Left lung (tissue), 10 donors: ENCODE results near the gene SEC63. TPM values are rescaled to one million over a fixed set of nuclear protein-coding genes. Genes with fewer than 3 reads are reported as not detected.
"Not testable (repeated sequence)": the region's sequence is repeated elsewhere in the genome, so short reads cannot be mapped to it uniquely, and the experiment has no call there.

Experiments used
- ATAC-seq: fragments of 200-7000 bp; cut with Tn5 transposase; one replicate; pipeline ENCODE4 v1.9.1; 2020; ENCODE audit warnings: moderate library complexity
- DNase-seq, 4 donors: peaks; one replicate each; pipeline ENCODE4 v3.0.0-alpha.2; 2013 to 2020
- H3K27ac ChIP-seq, 2 donors: fragments of 200-600 bp; sonication (generic) in 1 of 2; one replicate each; pipeline versions ENCODE4 v1.5.0 to v1.8.0; 2020 to 2021
- H3K27me3 ChIP-seq, 2 donors: fragments of 200-600 bp; sonication (generic) in 1 of 2; one replicate each; pipeline versions ENCODE4 v1.5.0 to v1.8.0; 2020 to 2021
- H3K36me3 ChIP-seq, 2 donors: fragments of 200-600 bp; sonication (generic) in 1 of 2; one replicate each; pipeline versions ENCODE4 v1.5.0 to v1.8.0; 2020 to 2021
- H3K4me1 ChIP-seq, 2 donors: fragments of 200-600 bp; one replicate each; pipeline ENCODE4 v1.8.0; 2021
- H3K4me3 ChIP-seq, 2 donors: fragments of 200-600 bp; sonication (generic) in 1 of 2; one replicate each; pipeline versions ENCODE4 v1.5.0 to v1.8.0; 2020 to 2021; ENCODE audit warnings: mild to moderate bottlenecking in 1 of 2
- H3K9me3 ChIP-seq, 2 donors: fragments of 200-600 bp; sonication (generic) in 1 of 2; one replicate each; pipeline versions ENCODE4 v1.5.0 to v1.8.0; 2020 to 2021
- intact Hi-C, 2 donors: fragments of 100-400 bp; cut with DNase I; formaldehyde crosslinking; loops; one replicate each; pipeline versions ENCODE4 v1.11.2 to v1.14.2; 2022
- polyA plus RNA-seq, 6 donors: library from polyadenylated mRNA; unstranded; fragments of 120-200 nt; gene quantifications; one replicate each; pipeline ENCODE4 v1.2.1, GENCODE V29; 2013; ENCODE audit not compliant: insufficient read length in 6 of 6
- total RNA-seq, 2 donors: library from RNA; stranded (reverse); fragmentation: NEBNext Ultra II Directional; extraction: Animal tissue kit (Norgen Biotek cat#: 25700); gene quantifications; one replicate each; pipeline ENCODE4 v1.2.1, GENCODE V29; 2021
- TF ChIP-seq, protein P1 (sequence below), 2 donors: fragments of 200-600 bp; sonication (generic) in 1 of 2; IDR thresholded peaks; one replicate each; pipeline versions ENCODE4 v1.5.0 to v1.8.0; 2021; ENCODE audit warnings: antibody characterized with exemption in 2 of 2
- donor health status: DM: no; HTN: yes; CAD: no.
- donor health status: DM: no; HTN: no; CAD: no.

The SEC63 gene
- total and polyA plus RNA-seq, 8 donors: 94.4 to 131 (median 111) TPM

DNA sequence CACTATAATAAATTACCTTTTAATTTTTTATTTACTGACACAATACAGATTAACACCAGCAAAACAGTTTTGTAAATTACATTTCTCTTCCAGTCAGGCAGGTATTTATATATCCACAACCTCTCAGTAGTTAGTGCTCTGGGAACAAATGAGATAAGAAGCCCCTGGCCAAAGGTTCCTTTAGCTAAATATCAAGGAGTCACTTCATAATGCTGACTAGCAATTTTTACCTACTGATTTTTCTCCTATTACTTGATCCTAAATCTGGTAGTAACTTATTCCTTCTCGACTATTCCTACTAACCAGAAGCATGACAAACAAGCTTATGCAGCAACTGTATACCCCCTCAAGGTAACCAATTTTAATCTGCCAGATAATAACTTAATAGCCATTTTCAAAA, 46.3 kb downstream of the SEC63 start:
- intact Hi-C loops: no loop called here
- H3K36me3 ChIP-seq: peaks cover 0 to 73% of the 10 kb centered on the region in 2 donors
- no peak for DNase-seq
- no peaks in the 10 kb centered on the region for H3K4me1 ChIP-seq
- H3K9me3 ChIP-seq: no peaks in the 10 kb centered on the region
- no peak overlapping the region for H3K4me3 ChIP-seq
- H3K27ac ChIP-seq: no peak overlapping the region
- no peaks in the 10 kb centered on the region for H3K27me3 ChIP-seq
- TF ChIP-seq, protein P1, sequence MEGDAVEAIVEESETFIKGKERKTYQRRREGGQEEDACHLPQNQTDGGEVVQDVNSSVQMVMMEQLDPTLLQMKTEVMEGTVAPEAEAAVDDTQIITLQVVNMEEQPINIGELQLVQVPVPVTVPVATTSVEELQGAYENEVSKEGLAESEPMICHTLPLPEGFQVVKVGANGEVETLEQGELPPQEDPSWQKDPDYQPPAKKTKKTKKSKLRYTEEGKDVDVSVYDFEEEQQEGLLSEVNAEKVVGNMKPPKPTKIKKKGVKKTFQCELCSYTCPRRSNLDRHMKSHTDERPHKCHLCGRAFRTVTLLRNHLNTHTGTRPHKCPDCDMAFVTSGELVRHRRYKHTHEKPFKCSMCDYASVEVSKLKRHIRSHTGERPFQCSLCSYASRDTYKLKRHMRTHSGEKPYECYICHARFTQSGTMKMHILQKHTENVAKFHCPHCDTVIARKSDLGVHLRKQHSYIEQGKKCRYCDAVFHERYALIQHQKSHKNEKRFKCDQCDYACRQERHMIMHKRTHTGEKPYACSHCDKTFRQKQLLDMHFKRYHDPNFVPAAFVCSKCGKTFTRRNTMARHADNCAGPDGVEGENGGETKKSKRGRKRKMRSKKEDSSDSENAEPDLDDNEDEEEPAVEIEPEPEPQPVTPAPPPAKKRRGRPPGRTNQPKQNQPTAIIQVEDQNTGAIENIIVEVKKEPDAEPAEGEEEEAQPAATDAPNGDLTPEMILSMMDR (IDR thresholded peaks at IDR 0.05): no peak
- no peak for ATAC-seq

DNA sequence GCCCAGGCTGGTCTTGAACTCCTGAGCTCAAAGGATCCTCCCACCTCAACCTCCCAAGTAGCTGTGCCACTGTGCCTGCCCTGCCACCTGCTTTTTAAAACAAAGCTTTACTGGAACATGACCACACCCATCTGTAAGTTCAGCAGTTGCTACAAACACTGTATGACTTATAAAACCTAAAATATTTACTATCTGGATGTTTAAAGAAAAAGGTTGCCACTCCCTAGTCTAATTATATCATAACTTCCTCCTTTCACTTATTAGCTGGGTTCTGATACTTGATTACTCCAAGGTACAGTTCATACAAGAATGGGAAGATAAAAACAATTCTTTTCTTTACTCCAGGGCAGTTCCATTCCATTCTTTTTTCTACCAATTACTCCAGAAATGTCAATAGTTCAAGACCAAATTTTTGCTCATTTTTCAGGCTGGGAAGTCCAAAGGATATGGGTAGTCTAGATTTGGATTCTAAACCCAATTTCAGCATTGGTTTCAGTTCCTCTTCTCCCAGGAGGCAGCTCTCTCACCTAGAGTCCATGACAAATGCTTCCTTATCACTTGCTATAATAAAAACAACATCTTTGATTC, 63.1 kb downstream of the SEC63 start:
- H3K27ac ChIP-seq: peak overlapping the region in 1 of 2 donors; percentile 57
- peaks cover 0 to 91% of the 10 kb centered on the region in 2 donors for H3K36me3 ChIP-seq
- peaks cover 0 to 13% of the 10 kb centered on the region in 2 donors for H3K4me1 ChIP-seq
- DNase-seq (peak in 1 of 4 donors; percentile 5), ATAC-seq (peak; percentile 74)
- H3K27me3 ChIP-seq: no peaks in the 10 kb centered on the region
- intact Hi-C loops: no loop called here
- TF ChIP-seq, protein P1 (IDR thresholded peaks at IDR 0.05): no peak
- H3K4me3 ChIP-seq: no peak overlapping the region
- no peaks in the 10 kb centered on the region for H3K9me3 ChIP-seq

DNA sequence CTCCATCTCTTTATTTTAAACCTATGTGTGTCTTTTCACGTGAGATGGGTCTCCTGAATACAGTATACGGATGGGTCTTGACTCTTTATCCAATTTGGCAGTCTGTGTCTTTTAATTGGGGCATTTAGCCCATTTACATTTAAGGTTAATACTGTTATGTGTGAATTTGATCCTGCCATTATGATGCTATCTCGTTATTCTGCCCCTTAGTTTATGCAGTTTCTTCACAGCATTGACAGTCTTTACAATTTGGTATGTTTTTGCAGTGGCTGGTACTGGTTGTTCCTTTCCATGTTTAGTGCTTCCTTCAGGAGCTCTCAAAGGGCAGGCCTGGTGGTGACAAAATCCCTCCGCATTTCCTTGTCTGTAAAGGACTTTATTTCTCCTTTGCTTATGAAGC, 67.6 kb downstream of the SEC63 start:
- DNase-seq, H3K27me3 ChIP-seq, H3K27ac ChIP-seq, ATAC-seq, intact Hi-C loops, H3K4me3 ChIP-seq, H3K9me3 ChIP-seq: not testable (repeated sequence)
- peaks cover 0 to 47% of the 10 kb centered on the region in 2 donors for H3K36me3 ChIP-seq
- peaks cover 0 to 13% of the 10 kb centered on the region in 2 donors for H3K4me1 ChIP-seq

DNA sequence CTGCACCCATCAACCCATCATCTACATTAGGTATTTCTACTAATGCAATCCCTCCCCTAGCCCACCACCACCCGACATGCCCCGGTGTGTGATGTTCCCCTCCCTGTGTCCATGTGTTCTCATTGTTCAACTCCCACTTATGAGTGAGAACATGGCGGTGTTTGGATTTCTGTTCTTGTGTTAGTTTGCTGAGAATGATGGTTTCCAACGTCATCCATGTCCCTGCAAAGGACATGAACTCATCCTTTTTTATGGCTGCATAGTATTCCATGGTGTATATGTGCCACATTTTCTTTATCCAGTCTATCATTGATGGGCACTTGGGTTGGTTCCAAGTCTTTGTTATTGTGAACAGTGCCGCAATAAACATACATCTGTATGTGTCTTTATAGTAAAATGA, 72.1 kb downstream of the SEC63 start:
- H3K27me3 ChIP-seq, ATAC-seq, H3K4me3 ChIP-seq, H3K27ac ChIP-seq, DNase-seq, intact Hi-C loops, H3K4me1 ChIP-seq, H3K9me3 ChIP-seq: not testable (repeated sequence)
- H3K36me3 ChIP-seq: peaks cover 0 to 33% of the 10 kb centered on the region in 2 donors

DNA sequence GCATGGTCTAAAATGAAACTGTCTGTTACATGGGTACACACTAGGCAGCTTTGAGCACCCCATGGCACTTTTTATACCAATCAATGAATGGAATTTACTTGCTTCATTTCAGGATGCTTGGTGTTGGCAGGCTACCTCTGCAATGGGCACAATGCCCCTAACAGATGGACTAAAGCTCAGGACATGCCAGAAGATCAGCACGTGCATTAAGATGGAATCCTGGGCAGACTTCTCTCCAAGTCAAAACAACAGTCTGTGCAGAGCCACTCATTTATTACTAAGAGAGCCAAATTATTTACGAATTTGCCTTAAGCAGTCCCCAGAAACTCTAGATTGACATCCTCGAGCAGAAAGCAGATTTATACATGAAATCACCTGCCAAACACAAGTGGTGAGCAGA, 78.1 kb downstream of the SEC63 start:
- H3K9me3 ChIP-seq: no peaks in the 10 kb centered on the region
- intact Hi-C loops: no loop called here
- H3K36me3 ChIP-seq: peaks cover 0 to 84% of the 10 kb centered on the region in 2 donors
- ATAC-seq (no peak), DNase-seq (no peak)
- H3K4me3 ChIP-seq: no peak overlapping the region
- H3K4me1 ChIP-seq: no peaks in the 10 kb centered on the region
- H3K27me3 ChIP-seq: no peaks in the 10 kb centered on the region
- no peak overlapping the region for H3K27ac ChIP-seq
- TF ChIP-seq, protein P1 (IDR thresholded peaks at IDR 0.05): no peak

DNA sequence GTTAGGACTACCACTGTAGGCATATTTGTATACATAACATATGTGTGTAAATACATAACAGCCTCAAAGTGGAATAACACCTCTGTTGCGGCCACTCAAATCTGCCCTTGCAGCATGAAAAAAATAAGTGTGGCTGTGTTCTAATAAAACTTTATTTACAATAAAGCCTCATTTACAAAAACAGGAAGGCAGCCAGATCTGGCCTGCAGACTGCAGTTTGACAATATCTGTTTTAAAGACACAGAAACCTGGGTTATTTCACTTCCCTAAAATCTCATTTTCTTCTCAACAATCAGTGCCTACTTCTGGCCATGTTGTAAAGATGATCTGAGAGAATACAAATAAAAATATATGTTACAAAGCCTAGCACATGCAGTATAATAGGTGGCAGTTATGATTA, 80.0 kb downstream of the SEC63 start:
- intact Hi-C loops: no loop called here
- H3K4me3 ChIP-seq: no peak overlapping the region
- TF ChIP-seq, protein P1 (IDR thresholded peaks at IDR 0.05): no peak
- H3K9me3 ChIP-seq: no peaks in the 10 kb centered on the region
- H3K4me1 ChIP-seq: no peaks in the 10 kb centered on the region
- no peak overlapping the region for H3K27ac ChIP-seq
- no peaks in the 10 kb centered on the region for H3K27me3 ChIP-seq
- no peak for DNase-seq
- no peak for ATAC-seq
- H3K36me3 ChIP-seq: peaks cover 0 to 90% of the 10 kb centered on the region in 2 donors
